PC-3 (cell line): ENCODE results near the gene C16orf74. TPM values are rescaled to one million over a fixed set of nuclear protein-coding genes. Genes with fewer than 3 reads are reported as not detected.

Experiments
- ATAC-seq: fragments of 200-7000 bp; cut with Tn5 transposase; 2 replicates; pipeline ENCODE4 v1.9.1; 2020; ENCODE audit warnings: mild to moderate bottlenecking, moderate library complexity
- BruUV-seq: library from RNA; stranded (reverse); fragments of 400-500 nt; replicated peaks from 2 replicates; lab custom pipeline; 2021; lab: Mats Ljungman, UMichigan
- CTCF ChIA-PET: fragments of 300-600 bp; sonication (Branson Sonifier 250); formaldehyde crosslinking; loops from one replicate; lab custom pipeline; 2022; ENCODE audit warnings: antibody characterized with exemption; lab: Charles Lee
- POLR2A ChIA-PET: fragments of 300-600 bp; sonication (Branson Sonifier 250); formaldehyde crosslinking; loops from one replicate; lab custom pipeline; 2022; ENCODE audit warnings: antibody characterized with exemption; ENCODE audit not compliant: unreplicated experiment; lab: Charles Lee
- DNase-seq: peaks from one replicate; pipeline ENCODE4 v3.0.0-alpha.2; 2015
- H2AFZ ChIP-seq: fragments of 300-600 bp; sonication (generic); 2 replicates; pipeline ENCODE4 v1.6.0; 2016; ENCODE audit warnings: antibody characterized with exemption, low read length
- H3F3A ChIP-seq: fragments of 300-600 bp; sonication (generic); one replicate; pipeline ENCODE4 v1.6.0; 2017; ENCODE audit warnings: antibody characterized with exemption, low read length, control low read depth, mild to moderate bottlenecking; ENCODE audit not compliant: unreplicated experiment
- H3K27ac ChIP-seq: fragments of 300-600 bp; sonication (generic); 2 replicates; pipeline ENCODE4 v1.5.1; 2016; ENCODE audit warnings: mild to moderate bottlenecking, low read length
- H3K27me3 ChIP-seq: fragments of 300-600 bp; sonication (generic); 2 replicates; pipeline ENCODE4 v1.6.1; 2016; ENCODE audit warnings: low read length, mixed read lengths
- H3K36me3 ChIP-seq: fragments of 300-600 bp; sonication (generic); 2 replicates; pipeline ENCODE4 v1.6.1; 2016; ENCODE audit warnings: low read depth, mixed run types, low read length, mixed read lengths
- H3K4me1 ChIP-seq: fragments of 300-600 bp; sonication (generic); 2 replicates; pipeline ENCODE4 v1.5.1; 2016; ENCODE audit warnings: low read length; ENCODE audit not compliant: insufficient read depth
- H3K4me2 ChIP-seq: fragments of 300-600 bp; sonication (generic); 2 replicates; pipeline ENCODE4 v1.6.0; 2016; ENCODE audit warnings: low read length
- H3K4me3 ChIP-seq: fragments of 300-600 bp; sonication (generic); 2 replicates; pipeline ENCODE4 v1.5.1; 2016; ENCODE audit warnings: mild to moderate bottlenecking, low read length, mixed read lengths
- H3K79me2 ChIP-seq: fragments of 300-600 bp; sonication (generic); 2 replicates; pipeline ENCODE4 v1.6.1; 2017; ENCODE audit warnings: low read length, mixed read lengths
- H3K9ac ChIP-seq: fragments of 300-600 bp; sonication (generic); 2 replicates; pipeline ENCODE4 v1.6.0; 2016; ENCODE audit warnings: mild to moderate bottlenecking, low read length
- H3K9me2 ChIP-seq: fragments of 300-600 bp; sonication (generic); replicated peaks from 2 replicates; pipeline ENCODE4 v1.6.1; 2016; ENCODE audit warnings: mixed run types, low read length, mixed read lengths
- H3K9me3 ChIP-seq: fragments of 300-600 bp; sonication (generic); 2 replicates; pipeline ENCODE4 v1.6.1; 2016; ENCODE audit warnings: low read length, mixed read lengths
- H4K20me1 ChIP-seq: fragments of 300-600 bp; sonication (generic); 2 replicates; pipeline ENCODE4 v1.6.1; 2016; ENCODE audit warnings: low read length, mixed read lengths
- EZH2 ChIP-seq: fragments of 300-600 bp; sonication (generic); IDR thresholded peaks from one replicate; pipeline ENCODE4 v1.6.1; 2017; ENCODE audit warnings: antibody characterized with exemption, mild to moderate bottlenecking, low read length; ENCODE audit not compliant: unreplicated experiment
- EZH2phosphoT487 ChIP-seq: fragments of 300-600 bp; sonication (generic); IDR thresholded peaks from 2 replicates; pipeline ENCODE4 v1.6.1; 2018; ENCODE audit warnings: mild to moderate bottlenecking, antibody characterized with exemption, low read length, borderline replicate concordance
- intact Hi-C: fragments of 100-400 bp; cut with micrococcal nuclease; formaldehyde crosslinking; loops from 2 replicates; pipeline ENCODE4 v1.9.0; 2023
- total RNA-seq: library from RNA; depleted of rRNA; stranded (reverse); fragments of >200 nt; gene quantifications from 2 replicates; pipeline ENCODE4 v1.2.3, GENCODE V29; 2014
- TF ChIP-seq, protein P1 (sequence below): fragments of 300-600 bp; sonication (generic); conservative IDR thresholded peaks from 2 replicates; pipeline ENCODE4 v1.5.1; 2017; ENCODE audit warnings: antibody characterized with exemption, low read depth, mild to moderate bottlenecking, low read length

The C16orf74 gene
- total RNA-seq, 1 experiment from 2014 or later: 71.0 TPM

DNA sequence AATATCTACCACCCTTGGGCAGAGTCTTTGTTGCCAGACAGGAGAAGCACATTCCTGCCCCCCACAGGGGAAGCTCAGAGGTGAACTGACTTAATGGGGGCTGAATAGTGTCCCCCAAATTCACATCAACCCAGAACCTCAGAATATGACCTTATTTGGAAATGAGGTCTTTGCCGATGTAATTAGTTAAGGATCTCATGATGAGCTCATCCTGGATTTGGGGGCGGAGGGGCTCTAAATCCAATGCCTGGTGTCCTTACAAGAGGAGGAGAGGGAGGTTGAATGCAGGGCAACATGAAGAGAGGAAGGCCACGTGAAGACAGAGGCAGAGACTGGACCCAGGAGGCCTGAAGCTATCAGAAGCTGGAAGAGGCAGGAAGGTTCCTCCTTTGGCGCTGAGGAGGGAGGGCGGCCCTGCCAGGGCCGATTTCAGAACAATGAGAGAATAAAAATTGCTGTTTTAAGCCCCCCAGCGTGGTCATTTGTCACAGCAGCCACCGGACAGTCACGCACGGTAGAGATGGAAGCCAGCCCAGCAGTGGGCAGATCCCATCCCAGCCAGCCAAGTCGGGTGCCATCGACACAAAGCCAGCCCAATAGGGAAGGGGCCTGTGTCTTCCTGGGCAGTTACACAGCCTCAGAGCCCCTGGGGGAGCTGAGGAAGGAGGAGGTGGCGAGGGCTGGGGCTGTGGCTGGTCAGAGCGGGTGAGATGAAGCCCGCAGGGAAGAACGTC is 21.3 kb downstream of the C16orf74 start:
- no TSS peak for BruUV-seq
- Histone ChIP-seq H3K27ac (no peak overlapping the region), H3K27me3 (no peaks in the 10 kb centered on the region), H3F3A (no peaks in the 10 kb centered on the region), H3K4me2 (no peak overlapping the region), H4K20me1 (no peaks in the 10 kb centered on the region), H3K36me3 (no peaks in the 10 kb centered on the region; the same call in 1 of the 2 replicates), H3K9me3 (no peaks in the 10 kb centered on the region), H3K4me1 (no peaks in the 10 kb centered on the region), H3K4me3 (no peak overlapping the region), H2AFZ (no peak overlapping the region), H3K9ac (no peak overlapping the region), H3K79me2 (no peaks in the 10 kb centered on the region; the same call in 1 of the 2 replicates), H3K9me2 (no peaks in the 10 kb centered on the region)
- ATAC-seq: no peak
- DNase-seq: no peak
- intact Hi-C loops: no loop called here
- POLR2A ChIA-PET: no interaction called here
- no peak for TF ChIP-seq EZH2phosphoT487
- TF ChIP-seq EZH2: no peak
- TF ChIP-seq, protein P1, sequence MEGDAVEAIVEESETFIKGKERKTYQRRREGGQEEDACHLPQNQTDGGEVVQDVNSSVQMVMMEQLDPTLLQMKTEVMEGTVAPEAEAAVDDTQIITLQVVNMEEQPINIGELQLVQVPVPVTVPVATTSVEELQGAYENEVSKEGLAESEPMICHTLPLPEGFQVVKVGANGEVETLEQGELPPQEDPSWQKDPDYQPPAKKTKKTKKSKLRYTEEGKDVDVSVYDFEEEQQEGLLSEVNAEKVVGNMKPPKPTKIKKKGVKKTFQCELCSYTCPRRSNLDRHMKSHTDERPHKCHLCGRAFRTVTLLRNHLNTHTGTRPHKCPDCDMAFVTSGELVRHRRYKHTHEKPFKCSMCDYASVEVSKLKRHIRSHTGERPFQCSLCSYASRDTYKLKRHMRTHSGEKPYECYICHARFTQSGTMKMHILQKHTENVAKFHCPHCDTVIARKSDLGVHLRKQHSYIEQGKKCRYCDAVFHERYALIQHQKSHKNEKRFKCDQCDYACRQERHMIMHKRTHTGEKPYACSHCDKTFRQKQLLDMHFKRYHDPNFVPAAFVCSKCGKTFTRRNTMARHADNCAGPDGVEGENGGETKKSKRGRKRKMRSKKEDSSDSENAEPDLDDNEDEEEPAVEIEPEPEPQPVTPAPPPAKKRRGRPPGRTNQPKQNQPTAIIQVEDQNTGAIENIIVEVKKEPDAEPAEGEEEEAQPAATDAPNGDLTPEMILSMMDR: no peak
- CTCF ChIA-PET: no interaction called here

DNA sequence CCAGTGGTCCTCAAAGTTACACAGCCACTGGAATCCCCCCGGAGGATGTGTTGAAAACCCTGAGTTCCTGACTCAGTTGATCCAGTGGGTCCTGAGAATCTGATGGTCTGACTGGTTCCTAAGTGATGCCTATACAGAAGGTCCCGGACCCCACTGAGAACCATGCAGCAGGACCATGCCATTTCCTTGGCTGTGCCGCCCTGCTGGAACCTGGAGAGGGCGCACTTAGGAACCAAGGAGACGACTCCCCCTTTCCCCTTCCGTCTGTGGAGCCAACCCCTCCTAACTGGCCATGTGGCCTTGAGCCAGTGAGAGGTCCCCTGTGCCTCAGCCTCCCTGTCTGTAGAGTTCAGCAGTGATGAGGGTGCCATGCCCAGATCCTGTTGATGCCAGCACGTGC is 22.0 kb downstream of the C16orf74 start:
- no TSS peak for BruUV-seq
- H3K36me3 ChIP-seq: no peaks in the 10 kb centered on the region; the same call in 1 of the 2 replicates
- no peak for TF ChIP-seq EZH2phosphoT487
- TF ChIP-seq, protein P1: peak; percentile 48
- H3K79me2 ChIP-seq: no peaks in the 10 kb centered on the region; the same call in 1 of the 2 replicates
- POLR2A ChIA-PET: no interaction called here
- no peak overlapping the region for H3K9ac ChIP-seq
- intact Hi-C loops: no loop called here
- H3K4me3 ChIP-seq: no peak overlapping the region
- H3F3A ChIP-seq: no peaks in the 10 kb centered on the region
- H3K4me1 ChIP-seq: no peaks in the 10 kb centered on the region
- CTCF ChIA-PET: no interaction called here
- no peak overlapping the region for H2AFZ ChIP-seq
- no peaks in the 10 kb centered on the region for H4K20me1 ChIP-seq
- H3K27ac ChIP-seq: no peak overlapping the region
- no peaks in the 10 kb centered on the region for H3K9me3 ChIP-seq
- DNase-seq (no peak), ATAC-seq (no peak)
- no peaks in the 10 kb centered on the region for H3K27me3 ChIP-seq
- no peaks in the 10 kb centered on the region for H3K9me2 ChIP-seq
- H3K4me2 ChIP-seq: no peak overlapping the region

DNA sequence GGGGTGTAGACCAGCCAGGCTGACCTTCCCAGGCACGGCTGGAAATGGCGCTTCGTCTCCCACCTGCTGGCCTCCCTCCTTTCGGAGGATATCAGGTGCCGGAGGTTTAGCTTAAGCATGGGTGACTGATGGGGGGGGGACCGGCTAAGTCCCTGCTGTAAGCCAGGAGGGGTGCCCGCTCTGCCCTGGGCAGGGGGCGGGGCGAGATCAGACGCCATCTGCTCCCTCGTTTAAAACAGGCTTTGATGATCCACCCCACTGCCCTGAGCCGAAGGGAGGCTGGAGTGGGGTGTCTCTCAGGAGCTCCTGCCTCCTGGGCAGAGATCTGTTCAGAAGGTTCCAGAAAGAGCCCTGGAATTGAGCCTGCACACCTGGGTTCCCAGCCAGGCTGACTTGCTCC is 26.0 kb downstream of the C16orf74 start:
- TF ChIP-seq EZH2: no peak
- no peak for TF ChIP-seq EZH2phosphoT487
- TF ChIP-seq, protein P1: no peak
- H3K36me3 ChIP-seq: no peaks in the 10 kb centered on the region
- intact Hi-C loops: no loop called here
- no peak overlapping the region for H3K4me3 ChIP-seq
- H3F3A ChIP-seq: no peaks in the 10 kb centered on the region
- no TSS peak for BruUV-seq
- H3K9me2 ChIP-seq: no peaks in the 10 kb centered on the region
- DNase-seq: no peak
- H3K27me3 ChIP-seq: no peaks in the 10 kb centered on the region
- no peaks in the 10 kb centered on the region for H3K9me3 ChIP-seq
- CTCF ChIA-PET: no interaction called here
- H3K4me1 ChIP-seq: peaks cover 1% of the 10 kb centered on the region; the same call in 1 of the 2 replicates
- ATAC-seq: no peak
- H3K9ac ChIP-seq: no peak overlapping the region
- no peak overlapping the region for H2AFZ ChIP-seq
- H3K4me2 ChIP-seq: no peak overlapping the region
- POLR2A ChIA-PET: no interaction called here
- no peaks in the 10 kb centered on the region for H4K20me1 ChIP-seq
- peaks cover 4% of the 10 kb centered on the region; the same call in 1 of the 2 replicates for H3K79me2 ChIP-seq
- no peak overlapping the region for H3K27ac ChIP-seq
